ENCODE measurements around the gene ABCA4.

The ABCA4 gene

DNA sequence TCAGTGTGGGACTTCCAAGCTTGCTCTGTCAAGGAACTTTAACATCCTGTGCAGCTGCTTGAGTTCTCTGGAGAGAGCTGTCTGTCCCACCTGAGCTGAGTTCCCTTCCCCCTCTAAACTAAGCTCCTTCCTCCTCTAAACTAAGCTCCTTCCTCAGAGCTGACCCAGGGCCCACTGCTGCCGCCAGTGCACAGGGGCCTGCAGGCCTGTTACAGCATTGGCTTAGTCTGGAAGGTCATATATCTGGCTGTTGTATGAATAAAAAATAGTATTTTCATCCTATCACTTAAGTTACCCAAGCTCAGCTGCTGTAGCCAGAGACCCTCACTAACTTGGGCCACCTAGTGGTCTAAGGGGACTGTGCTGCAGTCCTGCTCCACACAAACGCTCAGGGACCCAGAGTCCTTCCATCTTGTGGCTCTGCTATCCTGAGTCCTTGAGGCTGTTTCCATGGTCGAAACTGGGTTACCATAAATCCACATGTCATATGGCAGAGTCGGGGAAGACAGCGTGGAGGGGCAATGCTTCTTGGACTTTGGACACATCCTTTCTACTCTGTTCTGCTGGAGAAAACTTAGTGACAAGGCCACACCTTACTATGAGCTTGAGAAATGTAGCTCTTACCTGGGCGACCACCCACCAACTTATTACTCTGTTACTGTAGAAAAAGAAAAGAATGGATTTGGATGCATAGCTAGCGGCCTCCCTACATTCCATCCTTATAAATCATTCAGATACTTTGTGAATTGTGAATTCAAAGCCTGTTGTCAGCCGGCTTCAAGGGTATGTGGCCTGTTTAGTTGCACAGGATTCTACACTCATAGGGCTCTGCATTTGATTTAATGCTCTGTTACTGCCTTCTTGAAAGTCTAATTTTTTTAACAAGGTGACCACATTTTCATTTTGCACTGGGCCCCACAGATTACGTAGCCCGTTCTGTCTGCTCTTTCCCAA is 140.4 kb downstream of the ABCA4 start:
- no peak for DNase-seq (ENCODE audit: low read depth in 1 of 2, low spot score in 1 of 2)

DNA sequence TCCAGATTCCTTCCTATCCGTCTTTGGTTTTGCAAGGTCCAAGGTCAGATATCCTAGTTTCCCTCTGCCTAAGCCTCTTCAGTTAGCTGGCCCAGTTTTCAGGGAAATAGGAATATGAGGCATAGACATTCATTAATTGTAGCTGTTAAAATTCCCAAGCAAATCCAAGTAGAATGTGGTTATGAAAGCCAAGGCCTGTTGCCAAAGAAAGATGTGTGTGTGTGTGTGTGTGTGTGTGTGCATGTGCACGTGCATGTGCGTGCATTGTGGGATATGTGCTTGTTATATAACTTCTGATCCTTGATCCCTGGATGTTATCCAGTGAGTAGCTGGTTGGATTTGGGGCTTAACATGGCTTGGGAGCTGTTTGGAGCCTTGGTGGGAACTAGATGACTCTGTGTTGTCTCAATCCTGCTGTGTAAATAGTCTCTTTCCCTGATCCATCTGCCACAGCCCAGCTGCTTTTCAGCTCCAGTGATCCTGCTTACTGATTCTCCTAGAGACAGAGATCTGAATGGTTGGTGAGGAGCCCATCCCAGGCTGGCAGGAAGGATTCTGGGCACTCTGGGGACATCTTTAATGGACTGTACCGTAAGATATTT is 141.1 kb downstream of the ABCA4 start:
- no peak for DNase-seq (ENCODE audit: low read depth in 1 of 2, low spot score in 1 of 2)

GRCh38 chr1:93979040-93979717 is 141.8 kb downstream of the ABCA4 start:
- DNase-seq (ENCODE audit: low read depth in 1 of 2, low spot score in 1 of 2) = no peak

- no peak for DNase-seq (ENCODE audit: low read depth in 1 of 2, low spot score in 1 of 2)
Observed at GRCh38 chr1:93977598-93977945, 143.4 kb downstream of the ABCA4 start.

DNA sequence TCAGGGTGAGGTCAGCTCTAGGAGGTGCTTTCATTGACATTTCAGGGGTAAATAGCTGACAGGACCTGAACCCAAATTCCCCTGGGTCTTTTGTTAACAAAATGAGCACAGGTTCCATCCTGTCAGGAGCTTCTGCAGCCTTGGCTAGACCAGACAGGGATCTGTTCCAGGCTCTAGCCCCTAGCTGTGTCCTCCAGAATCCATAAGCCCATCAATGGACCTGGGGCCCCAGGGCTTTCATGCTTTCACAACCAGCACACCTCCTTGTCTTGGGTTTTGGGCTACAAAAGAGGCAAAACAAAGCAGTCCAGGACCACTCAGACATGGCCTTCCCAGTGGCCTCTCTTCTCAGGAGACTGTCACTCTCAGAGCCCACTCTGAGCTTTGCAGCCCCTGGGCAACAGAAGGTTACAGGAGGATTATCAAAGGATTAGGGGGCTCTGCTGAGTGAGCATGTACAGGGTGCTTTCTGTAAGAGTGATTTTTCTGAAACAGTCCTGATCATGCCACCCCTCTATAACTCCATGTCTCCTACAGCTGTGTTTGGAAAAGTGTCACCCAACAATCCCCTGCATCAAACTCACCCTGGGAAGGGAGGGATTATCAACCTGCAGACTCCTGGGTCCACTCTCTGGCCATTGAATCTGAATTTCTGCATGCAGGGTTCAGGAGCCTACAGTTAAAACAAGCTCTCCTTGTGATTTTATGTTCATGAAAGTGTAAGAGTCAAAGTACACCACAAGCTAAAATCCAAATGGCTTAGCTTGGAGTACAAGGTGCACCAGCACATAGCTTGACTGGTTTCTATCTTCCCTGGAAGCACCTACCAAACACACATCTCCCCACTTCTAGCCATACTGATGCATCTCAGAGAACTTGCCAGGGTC is 144.0 kb downstream of the ABCA4 start:
- DNase-seq (ENCODE audit: low read depth in 1 of 2, low spot score in 1 of 2) = no peak

DNA sequence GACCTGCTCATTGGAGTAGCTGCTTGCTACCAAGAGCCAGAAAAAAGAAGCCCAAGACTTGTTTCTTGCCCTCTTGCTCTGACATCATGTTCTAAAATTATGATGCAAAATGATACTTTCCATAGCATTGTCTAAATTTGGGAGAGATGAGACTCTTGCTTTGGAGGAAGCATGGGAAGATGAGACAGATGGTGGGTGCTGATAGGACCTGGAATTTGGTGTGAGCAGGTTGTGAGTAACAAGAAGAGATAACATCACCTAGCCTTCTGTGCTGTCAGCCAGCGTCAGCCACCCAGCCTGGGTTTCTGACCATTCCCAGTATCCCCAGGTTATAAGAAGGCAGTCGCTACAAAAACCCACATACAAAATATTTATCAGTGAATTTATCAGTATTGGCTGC is 144.7 kb downstream of the ABCA4 start:
- no peak for DNase-seq (ENCODE audit: low read depth in 1 of 2, low spot score in 1 of 2)

- DNase-seq (ENCODE audit: low read depth in 1 of 2, low spot score in 1 of 2) = no peak
Observed at GRCh38 chr1:93972341-93972740, 148.6 kb downstream of the ABCA4 start.

- DNase-seq (ENCODE audit: low read depth in 1 of 2, low spot score in 1 of 2) = no peak
Observed at GRCh38 chr1:93969887-93970286, 151.1 kb downstream of the ABCA4 start.

DNA sequence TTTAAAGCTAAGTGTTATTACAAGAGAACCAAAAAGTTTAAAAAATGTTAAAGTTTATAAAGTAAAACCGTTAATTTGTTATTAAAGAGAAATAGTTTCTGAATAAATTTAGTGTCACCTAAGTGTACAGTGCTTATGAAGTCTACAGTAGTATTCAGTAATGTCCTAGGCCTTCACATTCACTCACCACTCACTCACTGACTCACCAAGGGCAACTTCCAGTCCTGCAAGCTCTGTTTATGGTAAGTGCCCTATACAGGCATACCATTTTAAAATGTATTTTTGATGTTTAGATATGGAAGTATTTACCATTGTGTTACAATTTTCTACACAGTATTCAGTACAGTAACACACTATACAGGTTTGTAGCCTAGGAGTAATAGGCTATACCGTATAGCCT is 151.6 kb downstream of the ABCA4 start:
- DNase-seq (ENCODE audit: low read depth in 1 of 2, low spot score in 1 of 2) = no peak

DNA sequence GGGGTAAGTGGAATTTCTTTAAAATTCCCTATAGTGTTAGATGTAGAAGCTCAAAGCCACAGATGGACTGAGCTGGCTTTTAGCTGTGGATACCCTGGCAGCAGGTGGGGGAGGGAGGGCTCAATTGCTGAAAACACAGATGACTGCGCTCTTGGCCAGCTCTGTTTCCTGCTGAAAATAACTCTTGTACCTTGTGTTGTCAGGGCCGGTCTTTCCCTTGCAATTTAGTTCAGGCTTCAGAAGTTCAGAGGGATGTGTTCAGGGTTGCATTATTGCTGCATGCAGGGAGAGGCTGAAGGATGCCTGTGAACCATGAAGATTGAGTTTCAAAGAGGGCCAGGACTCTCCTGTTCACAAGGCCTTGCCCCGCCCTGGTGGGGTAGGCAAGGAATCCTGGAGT is 153.6 kb downstream of the ABCA4 start:
- DNase-seq (ENCODE audit: low read depth in 1 of 2, low spot score in 1 of 2) = no peak

GRCh38 chr1:93965888-93966287 is 155.1 kb downstream of the ABCA4 start:
- DNase-seq (ENCODE audit: low read depth in 1 of 2, low spot score in 1 of 2) = no peak

- DNase-seq (ENCODE audit: low read depth in 1 of 2, low spot score in 1 of 2) = no peak
Observed at GRCh38 chr1:93965256-93965655, 155.7 kb downstream of the ABCA4 start.

- DNase-seq (ENCODE audit: low read depth in 1 of 2, low spot score in 1 of 2) = no peak
Observed at GRCh38 chr1:93964777-93965200, 156.2 kb downstream of the ABCA4 start.

- DNase-seq (ENCODE audit: low read depth in 1 of 2, low spot score in 1 of 2) = no peak
Observed at GRCh38 chr1:93964096-93964776, 156.7 kb downstream of the ABCA4 start.

GRCh38 chr1:93963585-93963984 is 157.4 kb downstream of the ABCA4 start:
- DNase-seq (ENCODE audit: low read depth in 1 of 2, low spot score in 1 of 2) = no peak

- no peak for DNase-seq (ENCODE audit: low read depth in 1 of 2, low spot score in 1 of 2)
Observed at GRCh38 chr1:93961906-93962305, 159.0 kb downstream of the ABCA4 start.

GRCh38 chr1:93961443-93961842 is 159.5 kb downstream of the ABCA4 start:
- no peak for DNase-seq (ENCODE audit: low read depth in 1 of 2, low spot score in 1 of 2)

DNA sequence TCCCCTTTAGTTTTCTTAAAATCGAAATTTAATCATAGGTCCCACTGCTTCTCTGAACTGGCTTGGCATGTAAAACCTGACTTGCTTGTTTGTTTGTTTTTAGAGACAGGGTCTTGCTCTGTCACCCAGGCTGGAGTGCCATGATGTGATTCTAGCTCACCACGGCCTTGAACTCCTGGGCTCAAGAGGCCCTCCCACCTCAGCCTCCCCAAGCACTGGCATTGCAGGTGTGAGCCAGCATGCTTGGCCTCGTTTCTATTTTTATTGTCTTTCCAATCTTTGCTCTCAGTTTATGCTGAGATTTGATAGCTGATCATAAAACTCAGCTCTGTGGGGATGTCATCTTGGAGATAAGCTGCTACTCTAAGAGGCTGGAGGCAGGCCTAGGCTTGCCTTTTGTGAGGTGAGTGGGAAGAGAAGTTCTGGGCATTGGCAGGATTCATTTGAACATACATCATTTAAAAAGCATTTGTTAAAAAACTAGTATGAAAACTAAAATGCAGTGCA is 160.3 kb downstream of the ABCA4 start:
- DNase-seq (ENCODE audit: low read depth in 1 of 2, low spot score in 1 of 2) = no peak

GRCh38 chr1:93959413-93959812 is 161.5 kb downstream of the ABCA4 start:
- DNase-seq (ENCODE audit: low read depth in 1 of 2, low spot score in 1 of 2) = no peak

GRCh38 chr1:93958726-93959100 is 162.2 kb downstream of the ABCA4 start:
- DNase-seq (ENCODE audit: low read depth in 1 of 2, low spot score in 1 of 2) = no peak

Measured in stimulated activated CD4-positive, alpha-beta T cell treated with anti-CD3 and anti-CD28 coated beads, Interleukin-15, amount 100 ng/mL, for 1 hour (primary cell).